ENCODE measurements around the gene PRDM16. TPM values are rescaled to one million over a fixed set of nuclear protein-coding genes. Genes with fewer than 3 reads are reported as not detected.

Gene PRDM16
- total and polyA plus RNA-seq, 2 experiments from 2014 or later: 0.14 to 0.16 TPM

GRCh38 chr1:3234281-3234680 lies 165.3 kb downstream of the PRDM16 start:
- no peaks in the 10 kb centered on the region for H3K79me2 ChIP-seq (replicated peaks; ENCODE audit: insufficient read depth)
- no peak overlapping the region for H3K27ac Mint-ChIP-seq

GRCh38 chr1:3234956-3235355 lies 166.0 kb downstream of the PRDM16 start:
- ATAC-seq (no peak), DNase-seq (ENCODE audit: low spot score) (no peak)
- peaks cover 4% of the 10 kb centered on the region; the same call in 2 of the 3 replicates for H3K4me1 Mint-ChIP-seq
- H3K27me3 Mint-ChIP-seq (ENCODE audit: insufficient read depth, low read depth, poor library complexity): peaks cover 9% of the 10 kb centered on the region
- TF ChIP-seq CREB1 (CRISPR knock-in tag; IDR thresholded peaks at IDR 0.05; ENCODE audit: low read depth) (no peak), ETS1 (IDR thresholded peaks at IDR 0.05) (no peak)
- no peaks in the 10 kb centered on the region for H3K36me3 Mint-ChIP-seq (ENCODE audit: low read depth)
- H4K20me1 ChIP-seq (replicated peaks; ENCODE audit: insufficient read depth): no peaks in the 10 kb centered on the region
- H3K27ac ChIP-seq (ENCODE audit: low read depth): no peak overlapping the region
- no peak overlapping the region for H3K4me3 ChIP-seq
- no peak overlapping the region for H3K4me3 Mint-ChIP-seq
- no peaks in the 10 kb centered on the region for H3K9me3 Mint-ChIP-seq
- H3K27ac Mint-ChIP-seq: no peak overlapping the region
- H3K4me2 ChIP-seq: no peak overlapping the region
- H3F3A ChIP-seq (replicated peaks; ENCODE audit: low read depth): no peaks in the 10 kb centered on the region
- H3K4me1 ChIP-seq (ENCODE audit: insufficient read depth): no peaks in the 10 kb centered on the region
- no peaks in the 10 kb centered on the region for H3K27me3 ChIP-seq (ENCODE audit: insufficient read depth)
- no peaks in the 10 kb centered on the region for H3K79me2 ChIP-seq (replicated peaks; ENCODE audit: insufficient read depth)
- no peaks in the 10 kb centered on the region for H3K9me2 ChIP-seq (ENCODE audit: insufficient read depth)
- H3K36me3 ChIP-seq (ENCODE audit: insufficient read depth): no peaks in the 10 kb centered on the region
- H2AFZ ChIP-seq: no peak overlapping the region

More at GRCh38 chr1:3234281-3234680, 165.3 kb downstream of the PRDM16 start:
- Histone ChIP-seq H3K4me1 (ENCODE audit: insufficient read depth) (no peaks in the 10 kb centered on the region), H3K4me3 (no peak overlapping the region), H3K4me2 (no peak overlapping the region), H3K9me2 (ENCODE audit: insufficient read depth) (no peaks in the 10 kb centered on the region), H4K20me1 (replicated peaks; ENCODE audit: insufficient read depth) (no peaks in the 10 kb centered on the region), H2AFZ (no peak overlapping the region), H3K27me3 (ENCODE audit: insufficient read depth) (no peaks in the 10 kb centered on the region), H3F3A (replicated peaks; ENCODE audit: low read depth) (no peaks in the 10 kb centered on the region), H3K27ac (ENCODE audit: low read depth) (no peak overlapping the region), H3K36me3 (ENCODE audit: insufficient read depth) (no peaks in the 10 kb centered on the region)
- TF ChIP-seq CTCF (conservative IDR thresholded peaks at IDR 0.05; ENCODE audit: low read depth in 2 of 2) (no peak), NANOG (IDR thresholded peaks at IDR 0.05; ENCODE audit: borderline replicate concordance) (no peak), ETS1 (IDR thresholded peaks at IDR 0.05) (no peak), ZNF114 (CRISPR knock-in tag; IDR thresholded peaks at IDR 0.05) (no peak), ZNF331 (CRISPR knock-in tag; IDR thresholded peaks at IDR 0.05; ENCODE audit: low read depth) (no peak), CREB1 (CRISPR knock-in tag; IDR thresholded peaks at IDR 0.05; ENCODE audit: low read depth) (no peak)
- Mint-ChIP-seq H3K4me3 (no peak overlapping the region), H3K9me3 (no peaks in the 10 kb centered on the region), H3K27me3 (ENCODE audit: insufficient read depth, low read depth, poor library complexity) (peaks cover 9% of the 10 kb centered on the region), H3K4me1 (peaks cover 4% of the 10 kb centered on the region; the same call in 2 of the 3 replicates), H3K36me3 (ENCODE audit: low read depth) (no peaks in the 10 kb centered on the region)
- ATAC-seq: no peak
- DNase-seq (ENCODE audit: low spot score): no peak

Data from GM23338 (cell line).